Activated CD4-positive, alpha-beta T cell treated with anti-CD3 and anti-CD28 coated beads, Interleukin-2, amount 50 U/mL, for 4 hours (primary cell): ENCODE measurements around the gene TNFRSF25.
A peak's percentile ranks its signal among the peaks of the same experiment; 100 is the strongest.

Source experiments
- DNase-seq, 2 experiments: peaks; one replicate each; pipeline ENCODE4 v3.0.0-alpha.2; 2020

Gene TNFRSF25

GRCh38 chr1:6466023-6466422 lies at the start of gene TNFRSF25:
Gene TNFRSF25 (minus strand): TSS chr1:6466173. CDS start chr1:6466107, 66 bp downstream.
- peak; percentile 47 to 58 for DNase-seq

GRCh38 chr1:6515771-6516170 lies 49.8 kb upstream of the TNFRSF25 start:
- no peak for DNase-seq

- DNase-seq = no peak
Observed at GRCh38 chr1:6513320-6513801, 47.4 kb upstream of the TNFRSF25 start.

DNA sequence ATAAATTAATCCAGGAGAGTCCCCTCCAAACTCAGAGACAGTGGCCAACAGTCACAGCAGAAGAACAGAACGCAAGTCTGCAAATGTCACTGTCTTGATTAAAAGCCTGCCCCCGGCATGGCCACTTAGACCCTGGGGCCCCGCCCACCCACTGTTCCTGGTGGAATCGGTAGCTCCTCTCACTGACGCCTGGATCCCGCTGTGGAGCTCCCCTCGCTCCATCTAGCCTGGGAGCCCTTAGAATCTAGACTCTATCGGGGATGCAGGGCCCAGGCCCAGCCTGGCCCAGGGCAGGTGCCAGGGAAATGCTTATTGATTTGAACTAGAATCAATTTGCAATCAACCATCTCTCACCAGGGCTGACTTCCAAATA lies 46.9 kb upstream of the TNFRSF25 start:
- DNase-seq = no peak

GRCh38 chr1:6512245-6512907 lies 46.4 kb upstream of the TNFRSF25 start:
- no peak for DNase-seq

DNA sequence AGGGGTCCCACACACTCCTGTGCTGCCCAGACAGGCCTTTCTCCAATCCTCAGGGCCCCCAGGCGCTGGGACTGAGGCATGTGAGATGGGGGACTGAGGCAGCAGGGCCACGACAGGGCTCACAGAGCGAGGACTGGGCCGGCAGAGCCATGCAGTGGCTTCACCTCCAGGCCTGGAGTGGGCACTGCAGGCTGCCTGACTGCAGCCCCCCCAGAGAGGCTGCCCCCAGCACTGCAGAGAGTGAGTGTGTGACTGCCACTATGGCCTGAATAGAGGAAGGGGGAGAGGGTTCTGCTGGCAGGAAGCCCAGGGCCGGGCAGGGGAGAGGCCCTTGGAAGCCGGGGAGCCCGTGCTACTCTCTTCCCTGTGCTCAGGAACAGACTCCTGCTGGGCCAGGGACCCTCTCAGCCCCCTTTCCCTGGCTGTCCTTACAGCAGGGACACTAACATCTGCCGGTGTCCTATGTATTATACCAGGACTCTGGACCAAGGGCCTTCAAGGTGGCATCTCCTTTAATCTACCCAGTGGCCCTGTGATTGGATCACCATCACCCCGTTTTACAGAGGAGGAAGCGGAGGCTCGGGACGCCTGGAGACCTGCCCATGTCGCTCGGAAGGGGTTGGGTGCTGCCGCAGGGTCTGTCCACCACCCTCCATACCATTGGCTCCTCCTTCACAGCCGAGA lies 45.7 kb upstream of the TNFRSF25 start:
- no peak for DNase-seq

GRCh38 chr1:6511056-6511455 lies 45.1 kb upstream of the TNFRSF25 start:
- DNase-seq = no peak

- DNase-seq = no peak
Observed at GRCh38 chr1:6510493-6510892, 44.5 kb upstream of the TNFRSF25 start.

DNA sequence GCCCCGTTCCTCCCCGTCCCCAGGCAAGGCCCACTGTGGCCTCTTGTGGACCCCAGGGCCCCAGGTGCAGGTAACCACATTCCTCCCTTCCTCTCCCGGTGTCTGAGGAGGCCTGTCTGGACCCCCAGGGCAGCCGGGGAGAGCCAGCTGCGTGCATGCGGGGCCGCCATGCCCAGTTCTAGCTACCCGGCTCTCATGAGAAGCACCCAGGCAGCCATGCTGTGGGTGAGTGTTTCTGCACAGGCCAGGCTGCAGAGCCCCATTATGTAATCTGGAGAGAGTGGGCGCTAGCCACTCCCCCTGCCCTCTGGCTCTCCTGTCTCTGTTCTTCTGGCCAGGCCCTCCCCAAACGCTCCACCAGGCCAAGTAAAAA lies 43.9 kb upstream of the TNFRSF25 start:
- no peak for DNase-seq

- DNase-seq = no peak
Observed at GRCh38 chr1:6509220-6509918, 43.4 kb upstream of the TNFRSF25 start.

- DNase-seq = no peak
Observed at GRCh38 chr1:6508816-6509189, 42.8 kb upstream of the TNFRSF25 start.

DNA sequence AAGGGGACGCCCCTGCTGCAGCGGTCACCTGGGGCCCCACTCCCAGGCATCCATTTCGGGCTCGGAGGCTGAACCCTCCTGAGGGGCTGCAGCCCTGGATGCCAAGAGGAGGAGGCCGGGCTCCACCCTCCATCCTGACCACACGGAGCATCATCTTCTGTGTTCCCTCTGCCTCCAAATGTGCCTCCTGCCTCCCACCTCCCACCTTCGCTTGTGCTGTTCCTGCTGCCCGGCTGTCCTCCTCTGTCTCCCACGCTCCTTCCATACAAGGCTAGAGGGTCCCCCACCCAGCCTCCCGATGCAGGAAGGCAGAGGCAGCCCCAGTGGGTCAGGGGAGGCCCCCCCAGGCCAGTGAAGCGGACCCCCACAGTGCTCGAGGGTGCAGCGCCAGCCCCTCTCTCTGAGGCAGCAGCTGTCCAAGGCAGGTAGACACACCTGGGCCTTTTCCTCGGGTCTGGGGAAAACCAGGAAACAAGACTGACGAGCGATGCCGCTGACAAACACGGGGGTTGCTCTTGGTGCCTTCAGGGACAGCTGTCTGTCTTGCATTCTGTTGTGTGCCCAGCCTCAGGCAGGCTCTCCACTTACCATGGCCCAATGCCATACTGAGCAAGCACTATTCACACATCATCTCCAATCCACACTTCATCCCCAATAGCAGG lies 42.3 kb upstream of the TNFRSF25 start:
- no peak for DNase-seq

- no peak for DNase-seq
Observed at GRCh38 chr1:6507461-6507911, 41.5 kb upstream of the TNFRSF25 start.

DNA sequence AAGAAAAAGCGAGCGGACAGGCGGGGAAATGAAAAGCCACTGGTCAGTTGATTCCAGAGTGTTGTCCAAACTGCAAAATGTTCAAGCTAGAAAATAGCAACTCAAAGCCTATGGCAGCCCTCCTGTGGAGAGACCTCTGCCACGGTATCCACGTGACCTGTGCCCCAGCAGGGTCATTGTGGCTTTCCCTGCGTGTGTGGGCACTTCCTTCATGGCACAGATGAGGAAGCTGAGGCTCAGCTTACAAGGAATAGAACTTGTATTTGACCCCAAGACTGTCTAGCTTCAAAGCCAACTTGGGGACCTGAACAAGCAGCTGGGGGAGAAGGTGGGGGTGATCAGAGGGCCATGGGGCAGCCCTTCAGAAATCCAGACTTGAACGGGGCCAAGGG lies 41.1 kb upstream of the TNFRSF25 start:
- DNase-seq = no peak

GRCh38 chr1:6506210-6507036 lies 40.5 kb upstream of the TNFRSF25 start:
- no peak for DNase-seq

GRCh38 chr1:6505367-6506209 lies 39.6 kb upstream of the TNFRSF25 start:
- no peak for DNase-seq

DNA sequence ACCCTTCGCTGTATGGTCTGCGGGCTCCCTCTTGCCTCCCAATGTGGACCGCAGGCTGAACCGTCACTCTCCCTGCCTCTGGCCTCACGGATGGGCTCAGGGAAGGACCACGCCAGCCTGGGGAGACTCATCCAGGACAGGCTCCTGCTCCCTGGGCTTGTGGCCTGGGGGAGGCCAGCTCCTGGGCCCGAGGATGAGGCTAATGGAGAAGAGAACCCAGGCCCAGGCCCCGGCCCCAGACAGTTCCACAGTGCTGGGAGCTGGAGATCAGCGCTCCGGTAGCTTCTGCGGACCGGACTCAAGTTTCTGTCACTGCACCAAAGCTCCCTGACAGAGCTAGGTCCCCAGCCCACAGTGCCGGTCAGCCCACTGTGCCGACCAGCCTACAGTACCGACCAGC lies 38.9 kb upstream of the TNFRSF25 start:
- DNase-seq = no peak

DNA sequence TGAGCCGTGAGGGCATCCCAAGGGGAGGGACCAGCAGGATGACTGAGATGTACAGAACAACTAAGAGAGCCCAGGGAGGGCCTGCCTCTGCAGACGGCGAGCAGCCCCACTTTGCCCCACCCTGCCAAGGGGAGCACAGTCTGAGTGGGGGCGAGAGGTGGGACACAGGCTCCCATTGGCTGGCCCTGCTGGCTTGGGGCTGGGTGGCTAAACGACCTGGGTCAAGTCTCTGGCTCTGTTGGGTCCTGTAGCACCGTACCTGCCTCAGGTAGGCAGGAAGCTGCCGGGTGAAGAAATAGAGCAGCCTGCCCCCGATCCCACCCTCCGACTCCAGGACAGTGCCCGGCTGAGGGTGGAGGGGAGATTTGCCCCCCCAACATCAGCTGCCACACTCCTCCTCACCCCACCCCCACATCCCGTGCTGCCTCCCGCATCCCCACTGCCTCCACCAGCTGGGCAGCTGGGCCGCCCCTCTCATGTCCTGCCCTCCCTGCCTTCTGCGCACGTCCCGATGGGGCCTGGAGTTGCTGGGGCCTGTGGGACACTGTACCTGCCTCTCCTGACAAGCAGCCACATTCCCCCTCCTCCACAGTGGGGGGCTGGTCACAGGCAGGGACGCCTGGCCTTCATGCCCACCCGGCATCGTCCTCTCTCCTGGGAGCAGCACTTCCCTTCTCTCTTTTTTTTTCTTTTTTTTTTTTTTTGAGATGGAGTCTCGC lies 38.1 kb upstream of the TNFRSF25 start:
- DNase-seq = no peak

DNA sequence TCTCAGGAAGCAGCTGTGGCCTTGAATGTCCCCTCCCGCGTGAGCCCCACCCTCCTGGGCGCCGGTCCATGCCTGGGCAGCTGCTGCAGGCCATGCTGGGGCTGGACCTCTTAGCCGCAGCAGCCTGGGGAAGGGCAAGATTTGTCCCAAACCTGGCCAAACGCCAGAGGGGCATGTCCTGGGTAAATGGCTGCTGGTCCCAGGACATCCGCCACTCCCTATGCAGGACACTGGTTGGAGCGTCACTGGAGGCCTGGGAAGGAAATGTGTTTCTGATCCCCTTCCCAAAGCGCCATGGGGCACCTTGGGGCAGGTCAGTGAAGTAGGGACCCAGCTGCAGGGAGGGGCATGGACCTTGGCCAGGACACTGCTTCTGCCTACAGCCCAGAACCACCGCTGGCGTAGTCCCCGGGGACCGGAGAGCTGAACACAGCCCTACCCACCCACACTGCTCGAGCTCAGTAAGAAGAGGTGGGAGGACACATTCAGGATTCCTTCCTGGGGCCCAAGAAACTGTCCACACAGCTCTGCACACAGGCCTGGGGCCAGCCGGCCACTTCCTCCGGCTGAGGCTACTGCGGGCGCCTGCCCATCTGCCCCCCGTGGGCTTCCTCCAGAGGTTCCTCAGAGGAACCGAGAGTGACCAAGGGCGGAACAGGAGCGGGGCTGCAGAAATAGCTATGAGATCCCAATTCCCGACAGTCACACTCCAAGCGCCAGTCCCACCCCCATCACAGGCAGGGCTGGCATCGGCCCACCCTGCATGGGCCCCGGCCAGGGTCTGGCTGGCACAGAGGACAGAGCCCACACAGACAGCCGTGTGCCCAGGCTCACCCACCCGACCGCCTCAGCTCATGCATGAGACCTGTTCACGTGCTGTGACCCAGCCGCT lies 36.3 kb upstream of the TNFRSF25 start:
- DNase-seq = no peak

DNA sequence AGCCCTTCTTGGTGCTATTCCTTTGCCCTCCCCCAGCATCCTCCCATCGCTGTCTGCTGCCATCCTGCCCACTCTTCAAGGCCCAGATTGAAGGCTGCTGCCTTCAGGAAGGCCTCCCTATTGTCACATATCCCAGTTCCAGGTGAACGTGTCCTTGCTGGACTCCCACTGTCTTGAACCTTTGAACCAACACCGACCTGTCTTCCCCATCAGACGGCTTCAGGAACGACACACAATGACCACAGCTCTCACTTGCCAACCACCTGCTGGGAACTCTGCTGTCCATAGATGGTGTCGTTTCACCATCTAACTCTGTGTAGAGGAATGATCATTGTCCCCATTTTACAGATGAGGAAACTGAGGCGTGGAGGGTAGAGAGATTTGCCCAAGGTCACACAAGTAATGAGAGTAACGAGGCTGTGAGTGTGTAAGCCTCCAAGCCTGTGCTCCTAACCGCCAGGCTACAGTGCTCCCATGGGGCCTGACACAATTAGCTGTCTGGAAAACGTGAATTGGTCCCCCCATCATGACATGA lies 35.4 kb upstream of the TNFRSF25 start:
- DNase-seq = no peak
